Testis (tissue), 2 donors: ENCODE data around the gene ANO9.

Source experiments
- CTCF ChIP-seq, 3 experiments: fragments of 450-650 bp in 2 of 3; fragments of 200-600 bp in 1 of 3; sonication (generic) in 1 of 3; IDR thresholded peaks; one replicate each; pipeline ENCODE4 v1.5.1; 2016 to 2019; ENCODE audit warnings: antibody characterized with exemption in 3 of 3, mild to moderate bottlenecking in 2 of 3, moderate library complexity in 1 of 3
- POLR2A ChIP-seq: fragments of 450-650 bp; IDR thresholded peaks from one replicate; pipeline ENCODE4 v1.6.1; 2017; ENCODE audit warnings: antibody characterized with exemption, mild to moderate bottlenecking, moderate library complexity

- TF ChIP-seq CTCF (IDR thresholded peaks at IDR 0.05) (no peak), POLR2A (no peak)
These were observed 58.4 kb downstream of the ANO9 start for GRCh38 chr11:383431-383830.
